Measurements from ENCODE around the gene ZNF76.

- TF ChIP-seq POLR2AphosphoS5 (IDR thresholded peaks at IDR 0.05; ENCODE audit: low read depth, low read length) (no peak), TAF1 (IDR thresholded peaks at IDR 0.05; ENCODE audit: borderline replicate concordance, insufficient read depth, low read length) (no peak), SIN3A (IDR thresholded peaks at IDR 0.05; ENCODE audit: borderline replicate concordance, insufficient read depth, low read length) (no peak), FOXP2 (optimal IDR thresholded peaks at IDR 0.05; ENCODE audit: borderline replicate concordance, extremely low read depth, extremely low read length, insufficient read depth) (no peak)
- TF ChIP-seq, protein P1, sequence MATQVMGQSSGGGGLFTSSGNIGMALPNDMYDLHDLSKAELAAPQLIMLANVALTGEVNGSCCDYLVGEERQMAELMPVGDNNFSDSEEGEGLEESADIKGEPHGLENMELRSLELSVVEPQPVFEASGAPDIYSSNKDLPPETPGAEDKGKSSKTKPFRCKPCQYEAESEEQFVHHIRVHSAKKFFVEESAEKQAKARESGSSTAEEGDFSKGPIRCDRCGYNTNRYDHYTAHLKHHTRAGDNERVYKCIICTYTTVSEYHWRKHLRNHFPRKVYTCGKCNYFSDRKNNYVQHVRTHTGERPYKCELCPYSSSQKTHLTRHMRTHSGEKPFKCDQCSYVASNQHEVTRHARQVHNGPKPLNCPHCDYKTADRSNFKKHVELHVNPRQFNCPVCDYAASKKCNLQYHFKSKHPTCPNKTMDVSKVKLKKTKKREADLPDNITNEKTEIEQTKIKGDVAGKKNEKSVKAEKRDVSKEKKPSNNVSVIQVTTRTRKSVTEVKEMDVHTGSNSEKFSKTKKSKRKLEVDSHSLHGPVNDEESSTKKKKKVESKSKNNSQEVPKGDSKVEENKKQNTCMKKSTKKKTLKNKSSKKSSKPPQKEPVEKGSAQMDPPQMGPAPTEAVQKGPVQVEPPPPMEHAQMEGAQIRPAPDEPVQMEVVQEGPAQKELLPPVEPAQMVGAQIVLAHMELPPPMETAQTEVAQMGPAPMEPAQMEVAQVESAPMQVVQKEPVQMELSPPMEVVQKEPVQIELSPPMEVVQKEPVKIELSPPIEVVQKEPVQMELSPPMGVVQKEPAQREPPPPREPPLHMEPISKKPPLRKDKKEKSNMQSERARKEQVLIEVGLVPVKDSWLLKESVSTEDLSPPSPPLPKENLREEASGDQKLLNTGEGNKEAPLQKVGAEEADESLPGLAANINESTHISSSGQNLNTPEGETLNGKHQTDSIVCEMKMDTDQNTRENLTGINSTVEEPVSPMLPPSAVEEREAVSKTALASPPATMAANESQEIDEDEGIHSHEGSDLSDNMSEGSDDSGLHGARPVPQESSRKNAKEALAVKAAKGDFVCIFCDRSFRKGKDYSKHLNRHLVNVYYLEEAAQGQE (IDR thresholded peaks at IDR 0.05; ENCODE audit: insufficient read depth in 1 of 2, low read depth in 2 of 2, low read length in 2 of 2): no peak
Observed at GRCh38 chr6:35267446-35267845, 7.9 kb downstream of the ZNF76 start.

All from PFSK-1 (cell line).